Adipose tissue (tissue), 3 donors: ENCODE measurements around the gene VPS37B. TPM values are rescaled to one million over a fixed set of nuclear protein-coding genes. Genes with fewer than 3 reads are reported as not detected.

ENCODE experiments used
- H3K27ac ChIP-seq: one replicate; pipeline ENCODE4 v1.5.1; 2013; ENCODE audit warnings: low read depth, low read length
- WGBS, 3 donors: extraction: QIAGEN DNeasy Blood & Tissue Kit; methylation state at CpG; one replicate each; pipeline ENCODE4 v1.1.7; 2013; 5-methylcytosine and 5-hydroxymethylcytosine counted together
- polyA plus RNA-seq, 3 donors: library from polyadenylated mRNA; stranded (reverse); fragments of 200-250 nt; gene quantifications; one replicate each; pipeline ENCODE4 v1.2.3, GENCODE V29; 2013
- donor health status: healthy with polysubstance abuse.
- donor health status: Bipolar disorder and iron deficiency.
- donor health status: healthy.

The VPS37B gene
- polyA plus RNA-seq, 3 donors: 18.7 to 23.6 (median 21.4) TPM

DNA sequence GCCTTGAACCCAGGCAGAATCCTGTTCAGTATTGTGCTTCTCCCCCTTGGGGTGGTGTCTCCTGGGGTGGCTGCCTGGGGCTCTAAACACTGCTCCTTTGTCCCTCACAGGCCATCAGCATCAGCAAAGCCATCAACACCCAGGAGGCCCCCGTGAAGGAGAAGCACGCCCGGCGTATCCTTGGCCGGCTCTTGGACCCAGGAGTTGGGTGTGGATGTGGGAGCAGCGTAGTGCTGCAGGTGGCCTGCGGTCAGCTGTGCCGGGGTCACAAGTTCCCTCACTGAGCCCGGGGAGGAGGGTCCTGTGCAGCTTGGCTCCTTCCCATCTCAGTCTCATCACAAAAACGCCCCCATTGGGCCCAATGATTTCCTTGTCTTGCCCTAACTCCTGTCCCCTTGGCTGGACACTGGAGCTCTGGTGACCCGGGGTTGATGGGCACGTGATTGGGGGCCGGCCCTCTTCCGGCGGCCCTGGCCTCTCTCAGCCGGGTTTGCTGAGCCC lies 48.0 kb downstream of the VPS37B start:
- H3K27ac ChIP-seq: no peak overlapping the region
- WGBS, 3 donors: 87 to 91% (median 89%) methylated on average over 16 of the region's 16 CpGs

DNA sequence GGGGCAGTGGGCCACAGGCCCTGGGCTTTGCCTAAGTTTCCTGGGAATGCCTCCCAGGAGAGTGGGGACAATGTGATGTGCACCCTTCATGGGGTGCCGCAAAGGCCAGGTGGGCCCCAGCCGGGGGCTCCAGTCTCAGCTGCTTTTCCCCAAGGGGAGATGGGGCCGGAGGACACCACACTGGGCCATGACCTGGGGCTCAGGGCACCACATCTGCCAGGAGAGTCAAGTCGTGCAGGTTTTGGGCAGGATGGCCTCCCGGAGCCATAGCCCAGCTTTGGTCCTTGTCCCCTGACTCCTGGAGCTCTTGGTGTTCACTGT lies 48.4 kb downstream of the VPS37B start:
- no peak overlapping the region for H3K27ac ChIP-seq
- 82 to 94% (median 91%) methylated on average over 5 of the region's 5 CpGs for WGBS, 3 donors

DNA sequence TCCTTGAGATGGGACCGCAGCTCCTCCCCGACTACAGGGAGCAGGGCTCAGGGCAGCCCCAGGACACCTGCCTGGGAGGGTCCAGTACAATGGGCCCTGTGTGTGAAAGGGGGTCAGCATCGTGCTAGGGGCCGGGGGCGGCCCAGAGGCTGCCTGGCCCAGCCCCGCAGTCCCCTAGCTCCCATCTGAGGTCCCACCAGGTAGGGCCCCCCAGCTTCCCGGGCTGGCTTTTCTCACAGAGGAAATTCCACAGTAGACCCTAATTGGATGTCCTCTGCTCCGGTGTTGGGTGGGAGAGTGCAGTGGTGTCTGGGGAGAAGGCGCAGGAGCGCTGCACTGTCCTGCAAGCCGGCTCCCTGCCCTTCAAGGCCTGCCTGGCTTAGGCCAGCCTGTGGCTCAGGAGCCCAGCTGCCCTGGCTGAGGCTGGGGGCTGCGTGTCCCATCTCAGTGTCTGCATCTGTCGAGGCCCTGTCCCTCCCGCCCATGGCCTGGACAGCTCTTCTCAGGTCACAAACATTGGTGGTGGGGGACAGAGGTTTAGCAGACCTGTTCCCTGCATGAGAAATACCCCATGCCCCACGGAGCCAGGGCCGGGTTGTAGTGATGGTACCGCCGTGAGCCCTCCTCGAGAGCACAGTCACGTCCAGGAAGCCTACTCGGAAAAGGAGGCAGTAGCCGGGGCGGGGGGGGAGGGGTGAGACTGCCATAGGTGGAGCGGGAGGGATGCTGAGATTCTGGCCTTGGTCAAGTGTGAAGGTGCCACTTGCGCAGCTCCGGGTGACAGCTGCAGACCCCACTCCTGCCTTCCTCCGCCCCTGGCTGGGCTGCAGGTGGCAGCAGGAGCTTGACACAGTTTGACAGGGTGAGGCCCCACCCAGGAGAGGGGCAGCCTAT lies 49.1 kb downstream of the VPS37B start:
- 83 to 87% (median 84%) methylated on average over 22 to 27 of the region's 27 CpGs for WGBS, 3 donors
- H3K27ac ChIP-seq: no peak overlapping the region

DNA sequence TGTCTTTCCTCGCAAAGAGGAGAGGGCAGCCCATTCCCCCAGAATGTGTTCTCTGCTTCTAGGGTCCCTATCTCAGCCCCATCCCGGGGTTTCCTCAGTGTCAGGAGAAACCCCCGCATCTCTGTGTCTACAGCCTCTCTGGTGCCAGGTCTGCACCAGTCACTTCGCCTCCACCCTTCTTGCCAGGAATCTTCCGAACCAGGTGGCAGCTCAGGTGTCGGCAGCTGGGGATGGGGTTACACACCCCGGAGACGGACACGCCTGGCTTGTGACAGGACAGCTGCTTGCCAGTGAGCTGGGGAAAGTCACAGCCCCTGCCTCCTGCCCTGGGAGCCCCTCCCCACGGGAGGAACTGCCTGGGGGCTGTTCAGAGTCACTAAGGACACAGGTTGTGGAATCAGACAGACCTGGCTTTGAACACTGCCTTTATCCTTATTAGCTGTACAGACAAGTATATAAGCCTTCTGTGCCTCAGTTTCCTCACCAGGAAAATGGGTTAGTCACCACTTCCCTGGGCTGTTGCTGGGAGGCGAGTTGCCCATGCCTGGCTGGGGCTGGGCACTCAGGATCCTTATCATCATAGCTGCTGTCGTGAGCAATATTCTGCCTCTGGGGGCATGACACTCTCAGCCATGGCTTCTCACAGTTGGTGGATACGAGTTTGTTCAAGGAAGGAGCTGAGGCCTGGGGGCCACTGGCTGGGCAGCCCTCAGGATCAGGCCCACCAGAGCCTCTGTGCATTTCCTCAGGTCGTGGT lies 49.9 kb downstream of the VPS37B start:
- WGBS, 3 donors: 77 to 85% (median 82%) methylated on average over 13 to 14 of the region's 14 CpGs
- no peak overlapping the region for H3K27ac ChIP-seq

DNA sequence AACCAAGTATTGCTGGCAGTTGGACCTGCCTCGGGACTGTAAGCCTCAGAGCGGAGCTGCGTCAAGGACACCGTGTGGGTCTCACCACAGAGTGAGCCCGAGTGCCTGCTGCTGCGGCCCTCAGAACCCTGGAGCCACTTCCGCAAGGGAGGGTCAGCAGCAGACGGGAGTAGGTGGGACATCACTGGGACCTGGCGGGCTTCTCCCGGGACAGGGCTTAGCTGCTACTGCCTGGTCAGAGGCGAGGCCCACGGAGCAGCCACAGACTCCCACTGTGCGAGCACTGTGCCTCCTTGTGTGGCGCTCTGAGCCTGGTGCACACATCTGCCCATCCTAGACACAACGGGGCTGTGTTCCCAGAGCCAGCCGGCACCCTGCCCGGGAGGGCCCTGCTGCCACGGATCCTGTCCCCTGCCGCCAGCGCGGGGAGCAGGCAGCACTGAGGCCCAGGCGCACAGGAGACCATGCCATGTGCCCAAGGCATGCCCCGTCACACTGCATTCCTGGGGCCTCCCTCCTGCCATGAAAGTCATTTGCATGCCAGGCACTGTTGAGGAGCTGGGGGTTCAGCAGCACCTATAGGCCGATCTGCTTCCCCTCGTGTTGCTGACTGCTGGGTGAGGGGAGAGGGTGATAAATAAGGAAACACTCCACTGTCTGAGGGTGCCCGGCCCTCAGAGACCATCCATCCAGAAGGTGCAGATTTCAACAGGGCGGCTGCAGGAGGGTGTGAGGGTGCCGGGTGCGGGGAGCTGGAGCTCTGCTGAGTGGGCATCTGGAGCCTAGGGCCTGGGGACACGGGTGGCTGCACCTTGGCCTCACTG lies 50.7 kb downstream of the VPS37B start:
- 78 to 89% (median 89%) methylated on average over 30 of the region's 30 CpGs for WGBS, 3 donors
- no peak overlapping the region for H3K27ac ChIP-seq

DNA sequence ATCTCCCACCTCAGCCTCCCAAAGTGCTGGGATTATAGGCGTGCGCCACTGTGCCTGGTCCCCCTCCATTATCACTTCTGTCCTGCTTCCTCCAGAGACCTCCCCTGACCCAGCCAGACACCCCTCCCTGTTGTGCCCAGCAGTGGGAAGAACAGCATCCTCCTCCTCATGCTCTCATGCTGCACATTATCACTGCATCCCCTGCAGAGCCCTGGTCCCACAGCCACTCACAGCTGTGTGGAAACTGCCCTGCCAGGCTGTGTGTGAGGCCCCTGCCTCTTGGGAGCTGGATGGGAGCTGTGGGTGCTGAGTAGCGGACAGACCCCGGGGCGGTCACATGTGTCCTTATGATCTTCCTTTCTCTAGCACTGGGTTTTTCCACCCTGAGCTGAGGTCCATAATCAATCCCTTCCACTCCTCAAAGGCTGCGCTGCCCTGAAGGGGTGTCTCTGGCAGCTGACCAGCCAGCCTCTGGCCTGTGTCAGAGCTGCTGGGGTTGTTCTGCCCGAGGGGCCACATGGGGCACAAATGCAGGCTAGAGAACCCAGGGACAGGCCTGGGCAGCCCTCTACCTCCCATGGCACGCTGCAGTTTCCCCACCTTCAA lies 51.5 kb downstream of the VPS37B start:
- no peak overlapping the region for H3K27ac ChIP-seq
- 83 to 88% (median 88%) methylated on average over 8 of the region's 8 CpGs for WGBS, 3 donors

DNA sequence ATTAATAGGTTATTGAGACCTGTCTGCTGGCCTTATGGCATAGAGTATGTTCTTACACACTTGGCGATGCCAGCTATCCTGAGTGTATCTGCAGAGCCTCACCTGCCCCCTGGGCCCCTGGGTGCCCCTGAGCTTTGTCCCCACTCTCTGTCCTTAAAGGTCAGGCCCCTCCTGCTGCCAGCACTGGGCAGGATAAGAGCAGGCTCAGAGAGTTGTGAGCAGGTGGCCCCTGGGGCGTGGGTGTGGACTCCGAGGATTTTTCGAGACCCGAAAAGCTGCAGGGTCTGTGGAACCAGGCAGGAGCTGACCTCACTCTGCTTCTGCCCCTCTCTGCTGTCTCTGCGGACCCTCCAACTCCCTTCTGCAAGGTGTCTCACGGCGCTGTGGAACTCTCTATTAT lies 52.5 kb downstream of the VPS37B start:
- 90 to 96% (median 94%) methylated on average over 8 of the region's 8 CpGs for WGBS, 3 donors

DNA sequence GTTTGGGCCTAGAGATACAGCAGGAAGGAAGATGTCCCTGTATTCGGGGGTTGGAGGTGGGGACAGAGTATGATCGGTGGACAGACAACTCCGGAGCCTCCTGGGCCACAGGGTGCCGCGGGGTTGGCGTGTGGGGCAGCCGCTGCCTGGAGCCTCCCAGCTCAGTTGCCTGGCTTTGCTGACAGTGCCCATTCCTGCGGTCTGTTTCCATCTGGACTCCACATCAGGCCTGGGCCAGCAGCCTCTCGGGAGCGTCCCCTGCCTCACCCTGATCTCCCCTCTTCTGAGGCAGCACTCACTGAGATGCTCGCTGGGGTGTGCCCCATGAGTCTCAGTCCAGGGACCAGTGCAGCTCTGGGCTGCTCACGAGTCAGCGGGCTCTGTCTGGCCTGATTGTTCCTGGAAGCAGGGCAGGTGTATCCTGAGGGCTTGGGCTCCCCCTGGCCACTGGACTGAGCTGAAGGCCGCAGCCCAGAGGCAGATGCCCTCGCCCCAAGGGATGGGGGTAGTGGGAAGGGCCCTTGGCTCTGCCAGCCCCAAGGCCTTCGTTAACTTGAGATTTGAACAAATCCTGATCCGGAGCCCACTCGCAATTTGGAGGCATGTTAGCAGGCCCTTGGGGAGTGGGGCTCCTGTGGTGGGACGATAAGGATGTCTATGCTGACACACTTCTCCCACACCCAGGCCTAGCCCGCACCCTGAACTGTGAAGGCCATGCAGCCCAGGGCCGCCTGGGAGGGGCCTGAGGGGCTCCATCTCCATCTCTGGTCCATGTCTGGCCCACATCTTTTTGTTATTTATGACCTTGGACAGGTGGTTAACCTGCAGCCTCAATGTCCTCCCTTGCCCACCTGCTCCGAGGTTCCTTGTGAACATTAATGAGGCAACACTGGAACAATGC lies 53.2 kb downstream of the VPS37B start:
- H3K27ac ChIP-seq: no peak overlapping the region
- 79 to 83% (median 79%) methylated on average over 22 of the region's 22 CpGs for WGBS, 3 donors

More for the DNA sequence above, 52.5 kb downstream of the VPS37B start:
- H3K27ac ChIP-seq: no peak overlapping the region

DNA sequence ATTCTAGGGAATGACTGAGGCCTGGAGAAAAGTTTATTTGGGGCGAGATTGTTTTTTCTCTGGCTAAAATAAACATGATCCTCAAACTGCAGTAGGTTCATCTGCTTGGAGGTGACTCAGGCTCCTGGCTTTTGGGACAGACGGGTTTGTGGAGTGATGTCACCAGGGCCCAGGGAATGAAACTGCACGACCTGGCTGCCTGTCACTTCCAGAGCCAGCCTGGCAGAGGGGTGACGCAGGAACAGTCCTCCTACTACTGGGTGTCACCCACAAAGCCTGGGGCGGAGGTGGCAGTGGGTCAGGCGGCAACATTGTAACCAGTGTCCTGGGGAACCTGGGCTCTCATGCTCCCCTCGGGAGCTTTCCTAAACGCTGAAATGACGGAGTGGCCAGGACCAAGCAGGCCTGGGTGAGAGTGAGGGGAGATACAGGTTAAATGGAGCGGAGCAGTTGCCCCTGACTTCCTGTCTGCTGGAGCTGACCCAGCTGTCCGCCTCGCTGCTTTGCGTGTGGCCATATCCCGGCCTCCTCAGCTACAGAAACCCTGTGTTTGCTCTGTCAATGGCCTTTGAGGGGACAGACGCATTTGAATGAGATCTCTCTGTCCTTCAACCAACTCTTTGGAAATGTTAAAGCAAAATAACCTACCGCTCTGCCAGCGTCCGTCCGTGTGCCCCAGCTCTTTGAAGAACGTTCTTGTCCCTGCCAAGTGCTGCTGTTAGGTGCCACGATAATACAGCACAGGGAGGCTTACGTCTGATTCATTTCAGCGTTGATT lies 54.2 kb downstream of the VPS37B start:
- H3K27ac ChIP-seq: no peak overlapping the region
- 34 to 76% (median 68%) methylated on average over 23 of the region's 23 CpGs for WGBS, 3 donors

DNA sequence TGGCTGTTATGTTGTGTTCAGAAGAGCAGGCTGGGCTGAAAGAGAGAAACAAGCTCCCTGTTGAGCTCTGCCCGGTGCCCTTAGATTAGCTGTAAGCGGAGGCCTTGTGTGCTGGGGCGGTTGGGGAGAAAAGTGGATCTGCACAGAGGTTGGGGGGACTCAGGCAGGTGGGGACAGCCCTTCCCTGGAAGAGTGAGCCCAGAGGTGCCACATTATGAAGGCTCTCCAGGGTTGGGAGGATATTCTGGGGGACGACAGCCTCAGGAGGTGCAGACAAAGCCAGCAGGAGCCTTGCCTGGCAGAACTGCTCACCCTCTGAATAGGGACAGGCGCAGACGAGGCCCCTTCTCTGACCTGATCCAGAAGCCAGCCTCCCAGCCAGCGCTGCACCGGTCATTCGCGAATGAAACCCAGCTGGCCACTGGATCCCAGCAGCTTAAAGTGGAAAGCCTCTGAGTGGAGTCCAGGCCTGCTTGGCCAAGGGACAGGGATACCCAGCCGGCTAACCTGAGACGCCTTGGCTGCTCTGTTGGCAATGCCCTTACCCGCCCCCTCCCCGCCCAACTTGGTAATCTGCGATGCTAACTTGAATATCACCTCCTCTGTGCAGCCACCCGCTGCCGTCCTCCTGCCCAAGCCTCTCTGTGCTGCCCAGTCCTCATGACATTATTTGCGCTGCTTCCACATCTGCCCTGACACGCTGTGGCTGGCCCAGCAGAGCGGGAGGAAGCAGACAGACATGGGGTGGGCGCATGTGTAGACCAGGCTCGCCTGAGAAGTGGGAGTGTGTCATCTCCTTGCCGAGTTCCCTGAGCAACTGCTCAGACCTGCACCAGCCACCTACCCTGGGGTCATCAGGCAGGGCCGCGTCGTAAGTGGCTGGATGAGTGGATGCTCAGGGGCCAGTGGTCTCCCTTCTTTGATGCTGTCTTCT lies 55.1 kb downstream of the VPS37B start:
- 77 to 93% (median 88%) methylated on average over 26 of the region's 26 CpGs for WGBS, 3 donors
- H3K27ac ChIP-seq: no peak overlapping the region

DNA sequence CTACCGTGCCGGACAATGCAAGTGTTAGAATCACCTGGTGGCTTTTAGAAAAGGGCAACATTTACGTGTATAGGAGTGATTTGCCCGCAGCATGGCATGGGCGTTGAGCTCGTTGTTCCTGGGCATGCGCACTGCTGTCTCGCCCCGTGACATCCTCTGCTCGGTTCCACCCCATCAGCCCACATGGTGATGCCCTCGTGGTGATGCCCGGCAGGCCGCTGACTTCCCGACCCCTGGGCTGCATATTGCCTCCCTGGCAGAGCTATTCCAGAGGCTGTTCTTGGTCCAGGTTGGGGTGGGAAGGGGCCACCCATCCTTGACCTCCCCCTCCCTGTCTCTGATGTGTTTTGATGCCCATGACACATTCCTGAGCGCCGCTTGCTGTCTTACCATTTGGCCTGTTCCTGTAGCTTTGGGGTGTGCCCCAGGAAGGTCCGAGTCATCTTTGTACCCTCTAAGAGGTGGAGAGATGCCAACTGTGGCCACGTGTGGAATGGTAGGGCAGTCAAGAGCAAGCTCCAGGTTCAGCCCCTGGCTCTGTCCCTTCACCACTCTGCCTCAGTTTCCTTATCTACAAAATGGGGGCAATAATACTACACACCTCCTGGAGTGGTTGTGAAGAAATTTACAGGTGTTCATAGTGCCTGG lies 55.9 kb downstream of the VPS37B start:
- no peak overlapping the region for H3K27ac ChIP-seq
- WGBS, 3 donors: 75 to 87% (median 84%) methylated on average over 18 of the region's 18 CpGs

DNA sequence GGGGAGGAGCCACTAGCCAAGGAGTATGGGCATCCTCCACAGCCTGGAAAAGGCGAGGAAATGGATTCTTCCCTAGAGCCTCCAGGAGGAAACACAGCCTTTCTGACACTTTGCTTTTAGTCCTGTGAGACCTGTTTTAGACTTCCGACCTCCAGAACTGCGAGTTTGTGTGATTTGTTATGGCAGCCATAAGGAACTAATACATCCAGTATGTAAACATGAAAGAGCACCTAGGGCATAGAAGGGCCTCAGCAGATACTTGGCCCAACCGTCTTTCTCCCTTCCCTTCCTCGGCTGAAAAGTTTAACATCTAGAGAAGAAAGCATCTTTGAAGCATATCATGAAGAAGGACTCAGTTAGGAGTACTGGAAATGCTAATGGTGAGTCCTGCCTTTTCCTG lies 57.1 kb downstream of the VPS37B start:
- WGBS, 3 donors: 87 to 94% (median 92%) methylated on average over 5 of the region's 5 CpGs
- no peak overlapping the region for H3K27ac ChIP-seq

DNA sequence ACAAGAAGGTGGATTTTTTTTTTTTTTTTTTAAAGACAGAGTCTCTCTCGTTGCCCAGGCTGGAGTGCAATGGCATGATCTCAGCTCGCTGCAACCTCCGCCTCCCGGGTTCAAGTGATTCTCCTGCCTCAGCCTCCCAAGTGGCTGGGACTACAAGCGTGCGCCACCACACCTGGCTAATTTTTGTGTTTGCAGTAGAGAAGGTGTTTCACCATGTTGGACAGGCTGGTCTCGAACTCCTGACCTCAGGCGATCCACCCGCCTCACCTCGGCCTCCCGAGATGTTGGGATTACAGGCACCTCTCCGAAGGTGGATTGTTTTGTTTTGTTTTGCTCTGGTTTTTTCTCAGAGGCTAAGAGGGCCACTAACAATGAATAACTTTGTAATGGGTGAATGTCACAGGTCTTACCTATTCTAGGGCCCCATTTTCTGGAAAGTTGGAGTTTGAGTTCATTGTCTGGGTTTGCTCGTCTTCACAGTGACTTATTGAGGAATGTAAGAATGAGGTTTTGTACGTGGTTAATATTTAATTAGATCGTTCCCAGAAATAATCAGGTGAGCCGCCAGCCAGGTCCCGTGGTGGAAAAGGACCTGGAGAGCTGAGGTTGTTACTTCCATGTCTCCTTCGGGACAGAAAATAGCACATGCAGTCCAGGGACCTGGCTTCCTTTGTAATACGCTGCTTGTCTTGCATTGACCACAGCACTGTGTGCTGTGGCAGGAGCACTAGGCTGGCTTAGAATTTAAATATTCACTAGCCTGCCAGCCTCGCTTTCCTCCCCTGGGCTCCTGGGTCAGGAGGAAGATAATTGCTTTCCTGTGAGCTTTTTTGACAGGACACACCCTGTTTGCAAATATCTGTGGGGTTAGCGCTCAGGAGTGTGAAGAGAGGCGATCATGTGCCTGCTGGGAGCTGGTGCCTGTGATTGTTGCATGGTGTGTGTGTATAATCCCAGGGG lies 58.3 kb downstream of the VPS37B start:
- no peak overlapping the region for H3K27ac ChIP-seq
- WGBS, 3 donors: 39 to 90% (median 82%) methylated on average over 22 of the region's 22 CpGs
